Peyer's patch (tissue), 4 donors: ENCODE data around the gene UFM1.

Experiments
- POLR2A ChIP-seq, 2 donors: fragments of 450-650 bp; IDR thresholded peaks; one replicate each; pipeline ENCODE4 v1.5.1; 2017; ENCODE audit warnings: antibody characterized with exemption in 2 of 2, mild to moderate bottlenecking in 2 of 2, moderate library complexity in 2 of 2
- TF ChIP-seq, protein P1 (sequence below), 6 experiments: fragments of 450-650 bp in 4 of 6; fragments of 200-600 bp in 2 of 6; sonication (generic) in 1 of 6; IDR thresholded peaks; one replicate each; pipeline ENCODE4 v1.5.1; 2017 to 2019; ENCODE audit warnings: antibody characterized with exemption in 6 of 6, mild to moderate bottlenecking in 3 of 6, moderate library complexity in 1 of 6

DNA sequence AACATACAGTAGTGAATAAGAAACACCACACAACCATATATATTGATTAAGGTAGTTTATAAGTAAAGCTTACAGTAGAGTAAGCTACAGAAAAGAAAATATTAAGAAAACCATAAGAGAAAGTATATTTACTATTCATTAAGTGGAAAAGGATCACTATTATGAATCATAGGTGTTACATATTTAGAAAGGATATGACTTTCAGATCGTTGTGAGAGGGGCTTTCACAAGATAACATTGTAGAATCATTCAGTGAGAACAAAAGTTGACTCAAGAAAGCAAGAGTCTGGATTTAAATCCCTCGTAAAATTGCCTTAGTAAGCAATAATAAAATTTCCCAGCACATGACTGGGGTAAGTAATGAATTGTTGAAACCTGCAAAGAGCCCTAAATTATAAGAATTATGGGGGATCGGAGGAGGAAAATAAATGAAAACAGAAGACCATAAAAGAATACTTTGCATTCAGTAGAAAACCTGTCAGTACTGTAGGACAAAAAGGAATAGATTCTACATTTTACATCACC, 6.0 kb downstream of the UFM1 start:
- TF ChIP-seq, protein P1, sequence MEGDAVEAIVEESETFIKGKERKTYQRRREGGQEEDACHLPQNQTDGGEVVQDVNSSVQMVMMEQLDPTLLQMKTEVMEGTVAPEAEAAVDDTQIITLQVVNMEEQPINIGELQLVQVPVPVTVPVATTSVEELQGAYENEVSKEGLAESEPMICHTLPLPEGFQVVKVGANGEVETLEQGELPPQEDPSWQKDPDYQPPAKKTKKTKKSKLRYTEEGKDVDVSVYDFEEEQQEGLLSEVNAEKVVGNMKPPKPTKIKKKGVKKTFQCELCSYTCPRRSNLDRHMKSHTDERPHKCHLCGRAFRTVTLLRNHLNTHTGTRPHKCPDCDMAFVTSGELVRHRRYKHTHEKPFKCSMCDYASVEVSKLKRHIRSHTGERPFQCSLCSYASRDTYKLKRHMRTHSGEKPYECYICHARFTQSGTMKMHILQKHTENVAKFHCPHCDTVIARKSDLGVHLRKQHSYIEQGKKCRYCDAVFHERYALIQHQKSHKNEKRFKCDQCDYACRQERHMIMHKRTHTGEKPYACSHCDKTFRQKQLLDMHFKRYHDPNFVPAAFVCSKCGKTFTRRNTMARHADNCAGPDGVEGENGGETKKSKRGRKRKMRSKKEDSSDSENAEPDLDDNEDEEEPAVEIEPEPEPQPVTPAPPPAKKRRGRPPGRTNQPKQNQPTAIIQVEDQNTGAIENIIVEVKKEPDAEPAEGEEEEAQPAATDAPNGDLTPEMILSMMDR (IDR thresholded peaks at IDR 0.05), result no peak
- no peak for TF ChIP-seq POLR2A (IDR thresholded peaks at IDR 0.05)
